Dendritic cell treated with granulocyte-macrophage colony-stimulating factor and Interleukin-4, amounts not matched to agents 40 ng/mL and 50 ng/mL, for 4 days (primary cell): Measurements from ENCODE around the gene PP2D1.
"Not testable (repeated sequence)": the region's sequence is repeated elsewhere in the genome, so short reads cannot be mapped to it uniquely, and the experiment has no call there.

ENCODE experiments used
- H3K27ac Mint-ChIP-seq: one replicate; pipeline ENCODE4 v1.8.0; 2022; ENCODE audit warnings: mild to moderate bottlenecking, mixed read lengths
- H3K27me3 Mint-ChIP-seq: one replicate; pipeline ENCODE4 v1.8.0; 2022; ENCODE audit warnings: mild to moderate bottlenecking, mixed read lengths
- H3K36me3 Mint-ChIP-seq: one replicate; pipeline ENCODE4 v1.8.0; 2022; ENCODE audit warnings: low read depth, mixed read lengths
- H3K4me1 Mint-ChIP-seq: one replicate; pipeline ENCODE4 v1.8.0; 2022; ENCODE audit warnings: low read depth, mixed read lengths
- H3K4me3 Mint-ChIP-seq: one replicate; pipeline ENCODE4 v1.8.0; 2022; ENCODE audit warnings: mild to moderate bottlenecking, moderate library complexity, mixed read lengths
- H3K9me3 Mint-ChIP-seq: one replicate; pipeline ENCODE4 v1.8.0; 2022; ENCODE audit warnings: mixed read lengths
- intact Hi-C: fragments of 100-400 bp; cut with micrococcal nuclease; formaldehyde crosslinking; loops from one replicate; pipeline ENCODE4 v1.15.0; 2022

The PP2D1 gene

DNA sequence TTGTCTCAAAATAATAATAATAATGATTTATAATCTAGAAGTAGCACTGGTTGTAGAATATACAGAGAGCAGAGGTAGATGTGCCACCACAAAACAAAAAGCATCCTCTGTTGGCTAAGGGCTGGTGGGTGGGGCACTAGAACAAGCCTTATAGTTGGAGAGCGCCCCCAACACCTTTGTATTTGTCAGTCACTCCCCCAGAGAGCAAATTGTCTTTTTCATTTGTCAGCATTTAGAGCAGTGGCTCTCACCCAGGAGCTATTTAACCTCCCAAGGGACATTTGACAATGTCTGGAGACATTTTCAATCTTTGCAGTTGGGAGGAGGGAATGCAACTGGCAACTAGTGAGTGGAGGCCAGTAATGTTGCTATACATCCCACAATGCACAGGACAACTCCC is 34.5 kb upstream of the PP2D1 start:
- Mint-ChIP-seq H3K4me1 (peaks cover 50% of the 10 kb centered on the region), H3K36me3 (no peaks in the 10 kb centered on the region), H3K9me3 (no peaks in the 10 kb centered on the region), H3K27ac (no peak overlapping the region), H3K27me3 (no peaks in the 10 kb centered on the region), H3K4me3 (no peak overlapping the region)
- intact Hi-C loops: loop anchor here (10.0 kb wide), 1 partner anchor 58 kb away; no protein-coding TSS in a partner anchor

DNA sequence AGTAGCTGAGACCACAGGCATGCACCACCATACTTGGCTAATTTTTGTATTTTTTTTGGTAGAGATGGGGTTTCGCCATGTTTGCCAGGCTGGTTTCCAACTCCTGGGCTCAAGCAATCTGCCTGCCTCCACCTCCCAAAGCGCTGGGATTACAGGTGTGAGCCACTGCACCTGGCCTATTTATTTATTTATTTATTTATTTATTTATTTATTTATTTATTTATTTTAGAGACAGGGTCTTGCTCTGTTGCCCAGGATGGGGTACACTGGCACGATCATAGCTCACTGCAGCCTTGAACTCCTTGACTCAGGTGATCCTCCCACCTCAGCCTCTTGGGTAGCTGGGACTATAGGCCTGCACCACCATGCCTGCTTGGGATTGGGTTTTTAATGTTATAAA is 33.1 kb upstream of the PP2D1 start:
- H3K9me3 Mint-ChIP-seq, H3K27me3 Mint-ChIP-seq, H3K36me3 Mint-ChIP-seq, H3K27ac Mint-ChIP-seq, H3K4me3 Mint-ChIP-seq: not testable (repeated sequence)
- H3K4me1 Mint-ChIP-seq: peaks cover 52% of the 10 kb centered on the region
- intact Hi-C loops: loop anchor here (10.0 kb wide), 1 partner anchor 60 kb away; no protein-coding TSS in a partner anchor

DNA sequence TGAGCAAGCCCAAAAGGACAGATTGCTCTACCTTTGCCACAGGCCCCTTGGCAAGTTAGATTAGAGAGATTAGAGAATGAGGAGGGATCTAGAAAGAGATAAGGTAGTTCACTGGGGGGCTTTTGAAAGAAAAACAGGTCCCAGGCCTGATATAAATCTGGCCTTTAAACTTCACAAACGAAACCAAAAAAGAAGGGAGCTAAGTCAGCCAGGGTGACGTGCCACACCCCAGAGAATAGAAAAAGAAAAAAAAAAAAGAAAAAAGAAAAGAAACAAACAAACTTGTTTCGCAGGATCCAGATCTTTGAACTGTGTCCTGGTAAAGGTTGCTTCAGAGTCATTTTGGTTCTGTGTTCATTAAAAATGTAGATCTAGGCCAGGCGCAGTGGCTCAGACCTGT is 31.8 kb upstream of the PP2D1 start:
- intact Hi-C loops: loop anchor here (10.0 kb wide), 1 partner anchor 61 kb away; no protein-coding TSS in a partner anchor
- Mint-ChIP-seq H3K36me3 (peaks cover 7% of the 10 kb centered on the region), H3K4me1 (peaks cover 48% of the 10 kb centered on the region), H3K4me3 (peak overlapping the region; percentile 67), H3K27me3 (no peaks in the 10 kb centered on the region), H3K27ac (peak overlapping the region; percentile 85), H3K9me3 (no peaks in the 10 kb centered on the region)

DNA sequence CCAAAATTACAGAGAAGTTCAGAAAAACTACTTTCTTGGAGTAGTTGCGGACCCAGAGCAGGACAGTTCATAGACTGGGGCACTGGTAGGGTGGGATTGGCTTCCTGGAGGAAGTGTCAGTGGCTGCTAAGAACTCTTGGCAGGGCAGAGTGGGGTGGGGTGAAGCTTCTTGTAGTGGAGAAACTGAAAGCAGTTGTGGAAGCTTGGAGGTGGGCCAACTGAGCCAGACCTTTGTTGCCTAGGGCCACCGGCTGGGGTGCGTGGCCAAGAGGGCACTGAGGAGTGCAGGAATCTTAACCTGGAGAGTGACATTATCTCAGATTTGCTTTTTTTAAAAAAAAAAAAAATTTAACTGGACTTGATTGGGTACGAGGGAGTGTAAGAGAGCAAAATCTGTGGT is 31.3 kb upstream of the PP2D1 start:
- Mint-ChIP-seq H3K9me3 (no peaks in the 10 kb centered on the region), H3K4me1 (peaks cover 48% of the 10 kb centered on the region), H3K27me3 (no peaks in the 10 kb centered on the region), H3K36me3 (peaks cover 7% of the 10 kb centered on the region), H3K4me3 (peak overlapping the region; percentile 67), H3K27ac (peak overlapping the region; percentile 85)
- intact Hi-C loops: loop anchor here (10.0 kb wide), 1 partner anchor 61 kb away; no protein-coding TSS in a partner anchor

DNA sequence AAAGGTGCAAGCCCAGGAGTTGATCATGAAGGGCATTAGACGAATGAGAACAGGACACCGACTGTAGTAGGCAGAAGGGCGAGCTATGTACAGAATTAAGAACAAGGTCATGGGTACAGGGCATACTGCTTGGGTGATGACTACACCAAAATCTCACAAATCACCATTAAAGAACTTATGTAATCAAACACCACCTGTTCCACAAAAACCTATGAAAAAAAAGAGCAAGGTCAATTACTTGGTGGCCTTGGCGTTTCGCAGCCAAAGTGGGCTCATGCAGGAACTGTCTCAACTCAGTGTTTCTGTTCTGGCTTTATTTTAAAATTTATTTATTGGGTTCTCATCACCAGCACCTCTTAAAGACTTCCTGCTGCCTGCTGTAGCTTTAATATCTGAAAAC is 30.3 kb upstream of the PP2D1 start:
- intact Hi-C loops: loop anchor here (10.0 kb wide), 1 partner anchor 62 kb away; no protein-coding TSS in a partner anchor
- Mint-ChIP-seq H3K27ac (peak overlapping the region; percentile 93), H3K4me3 (no peak overlapping the region), H3K4me1 (peaks cover 38% of the 10 kb centered on the region), H3K36me3 (peaks cover 7% of the 10 kb centered on the region), H3K27me3 (no peaks in the 10 kb centered on the region), H3K9me3 (no peaks in the 10 kb centered on the region)

DNA sequence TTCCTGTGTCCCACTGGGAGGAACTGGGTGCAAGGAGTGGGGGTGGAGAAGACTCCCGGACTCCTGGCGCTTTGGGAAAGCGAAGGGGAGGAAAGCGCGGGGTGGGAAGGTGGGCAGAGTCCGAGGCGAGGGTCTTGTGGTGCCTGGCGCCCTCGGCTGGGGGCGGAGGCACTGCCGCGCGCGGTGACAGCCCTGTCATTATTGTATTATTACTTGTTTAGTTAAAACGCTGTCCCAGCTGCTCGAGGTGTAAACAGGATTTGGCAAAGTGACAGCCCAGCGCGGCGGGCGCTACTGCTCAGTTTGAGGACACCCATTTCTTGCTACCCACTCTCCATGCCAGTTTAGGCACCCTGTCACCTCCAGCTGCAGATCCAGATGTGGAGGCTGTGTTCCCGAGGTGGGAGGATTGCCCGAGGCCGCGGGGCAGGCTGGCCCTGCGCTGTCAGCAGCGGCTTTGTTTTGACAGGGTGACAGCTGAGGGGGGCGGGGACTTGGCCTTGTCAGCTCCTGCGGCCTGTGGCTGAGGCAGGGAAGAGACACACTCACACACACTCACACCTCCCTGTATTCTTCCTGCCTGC is 29.2 kb upstream of the PP2D1 start:
- H3K4me1 Mint-ChIP-seq: peaks cover 35% of the 10 kb centered on the region
- intact Hi-C loops: loop anchor here (2.0 to 10.0 kb wide), 2 partner anchors 16 to 64 kb away; no protein-coding TSS in a partner anchor
- no peaks in the 10 kb centered on the region for H3K9me3 Mint-ChIP-seq
- peak overlapping the region; percentile 93 for H3K27ac Mint-ChIP-seq
- no peaks in the 10 kb centered on the region for H3K27me3 Mint-ChIP-seq
- H3K4me3 Mint-ChIP-seq: peak overlapping the region; percentile 88
- H3K36me3 Mint-ChIP-seq: peaks cover 7% of the 10 kb centered on the region

DNA sequence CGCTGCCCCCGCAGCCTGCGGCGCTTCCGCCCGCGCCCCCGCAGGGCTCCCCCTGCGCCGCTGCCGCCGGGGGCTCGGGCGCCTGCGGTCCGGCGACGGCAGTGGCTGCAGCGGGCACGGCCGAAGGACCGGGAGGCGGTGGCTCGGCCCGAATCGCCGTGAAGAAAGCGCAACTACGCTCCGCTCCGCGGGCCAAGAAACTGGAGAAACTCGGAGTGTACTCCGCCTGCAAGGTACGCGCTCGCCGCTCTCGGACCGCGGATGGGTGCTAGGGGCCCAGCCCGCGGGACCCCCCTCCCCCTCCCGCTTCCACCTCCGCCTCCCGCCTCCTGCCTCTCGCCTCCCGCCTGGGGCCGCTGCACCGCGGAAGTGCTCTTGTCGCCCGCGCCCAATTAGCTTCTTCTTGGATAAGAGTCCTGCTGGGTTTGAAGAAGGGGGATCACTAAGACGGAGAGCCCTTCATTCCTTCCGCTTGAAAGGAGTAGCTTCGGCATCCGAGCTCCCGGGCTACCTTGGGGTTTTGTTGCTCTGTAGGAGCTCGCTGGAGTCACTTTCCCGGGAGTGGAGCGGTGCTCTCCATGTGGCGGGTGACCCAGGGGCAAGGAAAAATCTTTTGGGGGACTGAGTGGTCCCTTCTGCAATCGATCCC is 28.6 kb upstream of the PP2D1 start:
- Mint-ChIP-seq H3K4me1 (peaks cover 35% of the 10 kb centered on the region), H3K36me3 (peaks cover 7% of the 10 kb centered on the region), H3K27ac (peak overlapping the region; percentile 93), H3K4me3 (peak overlapping the region; percentile 88), H3K27me3 (no peaks in the 10 kb centered on the region), H3K9me3 (no peaks in the 10 kb centered on the region)
- intact Hi-C loops: loop anchor here (1.0 to 10.0 kb wide), 3 partner anchors 16 to 93 kb away; partner anchors contain the start of gene RAB5A

DNA sequence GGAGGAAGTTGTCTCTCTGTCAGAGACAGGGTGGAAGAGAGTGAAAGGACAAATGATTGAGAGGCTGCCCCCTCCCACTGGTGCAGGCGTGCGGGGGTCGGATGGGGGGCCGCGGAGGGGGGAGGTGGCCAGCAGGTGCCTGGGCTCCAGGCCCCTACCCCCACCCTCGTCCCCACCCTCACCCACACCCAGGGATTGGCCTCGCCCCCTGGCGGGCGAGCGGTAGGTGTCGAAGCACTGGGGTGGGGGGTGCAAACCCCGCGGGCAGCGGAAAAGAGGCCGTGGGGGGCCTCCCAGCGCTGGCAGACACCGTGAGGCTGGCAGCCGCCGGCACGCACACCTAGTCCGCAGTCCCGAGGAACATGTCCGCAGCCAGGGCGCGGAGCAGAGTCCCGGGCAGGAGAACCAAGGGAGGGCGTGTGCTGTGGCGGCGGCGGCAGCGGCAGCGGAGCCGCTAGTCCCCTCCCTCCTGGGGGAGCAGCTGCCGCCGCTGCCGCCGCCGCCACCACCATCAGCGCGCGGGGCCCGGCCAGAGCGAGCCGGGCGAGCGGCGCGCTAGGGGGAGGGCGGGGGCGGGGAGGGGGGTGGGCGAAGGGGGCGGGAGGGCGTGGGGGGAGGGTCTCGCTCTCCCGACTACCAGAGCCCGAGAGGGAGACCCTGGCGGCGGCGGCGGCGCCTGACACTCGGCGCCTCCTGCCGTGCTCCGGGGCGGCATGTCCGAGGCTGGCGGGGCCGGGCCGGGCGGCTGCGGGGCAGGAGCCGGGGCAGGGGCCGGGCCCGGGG is 27.9 kb upstream of the PP2D1 start, which contains the start of gene KAT2B:
KAT2B (plus strand) TSS at position 682 of the 783 bp plus-strand sequence; CDS start at position 714, 32 bp downstream.
- H3K27ac Mint-ChIP-seq: peak within 1 kb of the TSS; percentile 93
- H3K27me3 Mint-ChIP-seq: no peaks in the 10 kb centered on the region
- peaks cover 35% of the 10 kb centered on the region for H3K4me1 Mint-ChIP-seq
- H3K9me3 Mint-ChIP-seq: no peaks in the 10 kb centered on the region
- intact Hi-C loops: loop anchor here (1.0 to 10.0 kb wide), 4 partner anchors 17 to 155 kb away; partner anchors contain the start of gene RAB5A
- H3K36me3 Mint-ChIP-seq: peaks cover 7% of the 10 kb centered on the region
- peak within 1 kb of the TSS; percentile 88 for H3K4me3 Mint-ChIP-seq

DNA sequence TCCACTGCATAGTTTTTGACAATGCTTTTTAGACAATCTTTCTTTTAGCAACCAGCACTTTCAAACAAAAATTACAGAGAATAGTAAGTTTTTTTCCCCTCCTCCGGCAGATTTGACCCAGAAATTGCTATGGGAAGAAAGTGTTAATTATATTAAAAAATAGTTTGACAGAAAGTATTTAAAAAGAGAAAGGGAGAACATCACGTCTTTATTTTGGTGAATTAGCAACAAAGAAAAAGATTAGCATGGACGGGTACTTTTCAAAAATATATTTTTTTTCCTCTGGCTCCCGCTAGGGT is 27.4 kb upstream of the PP2D1 start:
- peaks cover 7% of the 10 kb centered on the region for H3K36me3 Mint-ChIP-seq
- peak overlapping the region; percentile 82 for H3K4me3 Mint-ChIP-seq
- H3K27me3 Mint-ChIP-seq: no peaks in the 10 kb centered on the region
- peak overlapping the region; percentile 88 for H3K27ac Mint-ChIP-seq
- intact Hi-C loops: loop anchor here (10.0 kb wide), 1 partner anchor 155 kb away; no protein-coding TSS in a partner anchor
- H3K9me3 Mint-ChIP-seq: no peaks in the 10 kb centered on the region
- peaks cover 31% of the 10 kb centered on the region for H3K4me1 Mint-ChIP-seq

DNA sequence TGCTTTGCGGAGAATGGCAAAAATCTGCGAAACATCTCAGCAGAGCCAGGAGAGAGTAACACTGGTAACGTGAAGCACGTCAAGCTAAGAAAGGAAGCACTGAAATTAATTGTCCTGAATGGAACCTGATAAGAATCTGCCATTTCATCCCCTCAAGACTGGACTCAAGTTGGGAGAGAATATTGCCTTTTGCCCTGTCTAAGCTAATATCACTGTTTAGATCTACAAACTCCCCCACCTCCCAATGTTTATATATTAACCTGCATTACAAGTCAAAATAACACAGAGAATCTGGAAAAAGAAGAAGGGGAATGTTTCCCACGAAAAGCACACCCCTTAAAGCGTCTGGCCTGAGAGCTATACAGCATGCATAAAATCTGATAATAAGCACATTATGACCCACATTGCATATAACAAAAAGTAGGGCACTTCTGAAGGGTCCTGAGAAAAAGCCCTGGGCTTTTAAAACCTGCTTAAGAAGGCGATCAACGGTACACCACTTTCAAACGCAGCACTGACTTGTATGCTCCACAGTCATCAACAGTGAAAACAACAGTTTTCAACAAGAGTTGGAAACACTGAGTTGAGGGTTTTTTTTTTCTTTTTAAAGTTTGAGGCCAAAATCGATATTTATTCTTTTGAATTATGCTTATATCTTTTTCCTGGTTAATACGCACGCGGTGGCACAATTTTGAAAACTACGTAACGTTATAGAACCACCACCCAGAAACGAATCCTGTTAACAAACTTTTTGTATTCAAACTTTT is 26.8 kb upstream of the PP2D1 start:
- H3K4me3 Mint-ChIP-seq: peak overlapping the region; percentile 82
- peak overlapping the region; percentile 88 for H3K27ac Mint-ChIP-seq
- peaks cover 7% of the 10 kb centered on the region for H3K36me3 Mint-ChIP-seq
- H3K27me3 Mint-ChIP-seq: no peaks in the 10 kb centered on the region
- H3K9me3 Mint-ChIP-seq: no peaks in the 10 kb centered on the region
- intact Hi-C loops: loop anchor here (1.0 to 10.0 kb wide), 2 partner anchors 146 to 154 kb away; no protein-coding TSS in a partner anchor
- H3K4me1 Mint-ChIP-seq: peaks cover 27% of the 10 kb centered on the region

DNA sequence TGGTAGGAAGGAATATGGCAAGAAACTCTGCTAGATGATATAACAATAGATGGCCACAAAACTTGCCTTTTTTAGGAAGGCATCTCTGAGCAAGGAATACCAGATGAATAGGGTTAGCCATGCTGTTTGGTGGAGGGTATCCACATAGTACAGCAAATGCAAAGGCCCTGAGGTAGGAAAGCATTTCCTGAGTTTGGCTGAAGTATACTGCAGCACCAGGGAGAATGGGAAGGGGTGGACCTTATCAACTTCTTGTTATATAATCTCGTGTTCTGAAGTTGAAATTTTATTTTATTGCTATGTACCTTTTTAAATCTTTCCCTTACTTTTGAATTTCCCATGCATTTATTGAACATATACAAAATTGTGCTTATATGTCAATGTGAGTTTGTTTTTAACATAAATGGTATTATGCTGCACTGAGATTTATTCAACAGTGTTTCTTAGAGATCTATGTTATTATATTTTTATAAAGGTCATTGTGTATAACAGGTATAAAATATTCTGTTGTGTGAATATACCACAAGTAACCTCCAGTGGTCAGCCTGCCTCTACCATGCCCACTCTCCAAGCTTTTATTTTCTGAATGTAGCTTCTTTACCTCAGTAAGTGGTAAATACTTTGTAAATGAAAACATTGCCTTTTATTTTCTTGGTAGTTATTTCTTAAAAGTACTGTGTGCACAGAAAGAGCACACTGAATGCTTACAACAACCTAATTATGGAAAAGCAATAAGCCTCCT is 25.4 kb upstream of the PP2D1 start:
- Mint-ChIP-seq H3K9me3 (no peaks in the 10 kb centered on the region), H3K27me3 (no peaks in the 10 kb centered on the region), H3K36me3 (peaks cover 7% of the 10 kb centered on the region), H3K4me3 (no peak overlapping the region), H3K27ac (no peak overlapping the region), H3K4me1 (peaks cover 17% of the 10 kb centered on the region)
- intact Hi-C loops: loop anchor here (10.0 kb wide), 1 partner anchor 153 kb away; no protein-coding TSS in a partner anchor

DNA sequence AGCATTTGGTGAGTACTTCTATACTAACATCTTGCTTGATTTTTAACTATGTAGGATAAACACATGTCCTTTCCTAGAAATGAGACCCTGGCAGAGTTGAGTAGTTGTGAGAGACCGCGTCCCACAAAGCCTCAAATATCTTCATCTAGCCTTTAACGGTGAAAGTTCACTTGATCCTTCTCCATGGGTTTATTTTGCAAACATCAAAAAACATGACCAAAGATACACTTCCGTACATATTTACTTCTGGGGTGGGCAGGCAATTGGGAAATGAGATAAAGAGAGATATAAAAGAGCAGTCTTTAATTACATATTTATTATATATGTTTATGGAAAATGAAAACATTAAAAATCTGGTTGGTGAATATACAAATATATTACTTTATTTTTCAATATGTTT is 23.0 kb upstream of the PP2D1 start:
- Mint-ChIP-seq H3K9me3 (no peaks in the 10 kb centered on the region), H3K4me3 (no peak overlapping the region)
- intact Hi-C loops: loop anchor here (10.0 kb wide), 1 partner anchor 150 kb away; no protein-coding TSS in a partner anchor

DNA sequence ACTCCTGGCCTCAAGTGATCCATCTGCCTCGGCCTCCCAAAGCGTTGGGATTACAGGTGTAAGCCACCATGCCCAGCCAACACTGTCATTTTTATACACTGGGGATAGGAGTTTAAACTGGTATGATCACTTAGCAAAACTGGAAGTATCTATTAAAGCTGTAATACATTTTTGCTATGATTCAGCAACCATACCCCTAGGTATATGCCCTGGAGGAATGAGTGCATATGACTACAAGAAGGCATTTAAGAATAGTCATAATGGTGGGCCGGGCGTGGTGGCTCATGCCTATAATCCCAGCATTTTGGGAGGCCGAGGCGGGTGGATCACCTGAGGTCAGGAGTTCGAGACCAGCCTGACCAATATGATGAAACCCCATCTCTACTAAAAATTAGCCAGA is 19.9 kb upstream of the PP2D1 start:
- not testable (repeated sequence) for H3K27ac Mint-ChIP-seq, H3K9me3 Mint-ChIP-seq, H3K27me3 Mint-ChIP-seq, H3K4me1 Mint-ChIP-seq, H3K4me3 Mint-ChIP-seq, H3K36me3 Mint-ChIP-seq
- intact Hi-C loops: loop anchor here (10.0 kb wide), 1 partner anchor 147 kb away; no protein-coding TSS in a partner anchor

More for the DNA sequence above, 23.0 kb upstream of the PP2D1 start:
- Mint-ChIP-seq H3K27ac (no peak overlapping the region), H3K27me3 (no peaks in the 10 kb centered on the region), H3K4me1 (peaks cover 6% of the 10 kb centered on the region), H3K36me3 (no peaks in the 10 kb centered on the region)
